Left lung (tissue), 10 donors: Measurements from ENCODE around the gene SNORC. TPM values are rescaled to one million over a fixed set of nuclear protein-coding genes. Genes with fewer than 3 reads are reported as not detected.

Experiments used
- ATAC-seq: fragments of 200-7000 bp; cut with Tn5 transposase; one replicate; pipeline ENCODE4 v1.9.1; 2020; ENCODE audit warnings: moderate library complexity
- DNase-seq, 4 donors: peaks; one replicate each; pipeline ENCODE4 v3.0.0-alpha.2; 2013 to 2020
- H3K27ac ChIP-seq, 2 donors: fragments of 200-600 bp; sonication (generic) in 1 of 2; one replicate each; pipeline versions ENCODE4 v1.5.0 to v1.8.0; 2020 to 2021
- H3K27me3 ChIP-seq, 2 donors: fragments of 200-600 bp; sonication (generic) in 1 of 2; one replicate each; pipeline versions ENCODE4 v1.5.0 to v1.8.0; 2020 to 2021
- H3K36me3 ChIP-seq, 2 donors: fragments of 200-600 bp; sonication (generic) in 1 of 2; one replicate each; pipeline versions ENCODE4 v1.5.0 to v1.8.0; 2020 to 2021
- H3K4me1 ChIP-seq, 2 donors: fragments of 200-600 bp; one replicate each; pipeline ENCODE4 v1.8.0; 2021
- H3K4me3 ChIP-seq, 2 donors: fragments of 200-600 bp; sonication (generic) in 1 of 2; one replicate each; pipeline versions ENCODE4 v1.5.0 to v1.8.0; 2020 to 2021; ENCODE audit warnings: mild to moderate bottlenecking in 1 of 2
- H3K9me3 ChIP-seq, 2 donors: fragments of 200-600 bp; sonication (generic) in 1 of 2; one replicate each; pipeline versions ENCODE4 v1.5.0 to v1.8.0; 2020 to 2021
- intact Hi-C, 2 donors: fragments of 100-400 bp; cut with DNase I; formaldehyde crosslinking; loops; one replicate each; pipeline versions ENCODE4 v1.11.2 to v1.14.2; 2022
- polyA plus RNA-seq, 6 donors: library from polyadenylated mRNA; unstranded; fragments of 120-200 nt; gene quantifications; one replicate each; pipeline ENCODE4 v1.2.1, GENCODE V29; 2013; ENCODE audit not compliant: insufficient read length in 6 of 6
- total RNA-seq, 2 donors: library from RNA; stranded (reverse); fragmentation: NEBNext Ultra II Directional; extraction: Animal tissue kit (Norgen Biotek cat#: 25700); gene quantifications; one replicate each; pipeline ENCODE4 v1.2.1, GENCODE V29; 2021
- TF ChIP-seq, protein P1 (sequence below), 2 donors: fragments of 200-600 bp; sonication (generic) in 1 of 2; IDR thresholded peaks; one replicate each; pipeline versions ENCODE4 v1.5.0 to v1.8.0; 2021; ENCODE audit warnings: antibody characterized with exemption in 2 of 2
- donor health status: DM: no; HTN: yes; CAD: no.
- donor health status: DM: no; HTN: no; CAD: no.

SNORC gene
- total and polyA plus RNA-seq, 8 donors = 0.53 to 3.6 (median 1.7) TPM

DNA sequence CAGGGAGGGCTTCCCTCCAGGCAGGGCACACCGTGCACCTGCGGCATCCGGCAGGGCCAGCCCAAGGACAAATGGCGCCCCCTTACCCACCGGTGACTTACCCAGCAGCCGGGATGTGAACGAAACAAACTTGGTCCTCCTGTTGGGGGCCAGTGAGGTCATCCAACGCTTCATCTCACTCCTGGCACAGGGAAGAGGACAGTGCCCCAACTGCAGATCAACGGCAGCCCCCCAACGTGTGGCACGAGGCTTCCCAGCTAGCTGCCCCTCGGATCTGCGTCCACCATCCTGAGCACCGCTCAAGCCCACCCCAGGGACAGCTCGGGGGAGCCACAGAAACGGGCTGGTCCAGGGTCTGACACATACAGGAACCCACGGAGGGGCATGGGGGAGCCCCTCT lies 12.0 kb downstream of the SNORC start:
- H3K27ac ChIP-seq = no peak overlapping the region
- no peaks in the 10 kb centered on the region for H3K36me3 ChIP-seq
- H3K4me3 ChIP-seq = no peak overlapping the region
- ATAC-seq = no peak
- H3K27me3 ChIP-seq = peaks cover 0 to 30% of the 10 kb centered on the region in 2 donors
- DNase-seq = no peak
- TF ChIP-seq, protein P1, sequence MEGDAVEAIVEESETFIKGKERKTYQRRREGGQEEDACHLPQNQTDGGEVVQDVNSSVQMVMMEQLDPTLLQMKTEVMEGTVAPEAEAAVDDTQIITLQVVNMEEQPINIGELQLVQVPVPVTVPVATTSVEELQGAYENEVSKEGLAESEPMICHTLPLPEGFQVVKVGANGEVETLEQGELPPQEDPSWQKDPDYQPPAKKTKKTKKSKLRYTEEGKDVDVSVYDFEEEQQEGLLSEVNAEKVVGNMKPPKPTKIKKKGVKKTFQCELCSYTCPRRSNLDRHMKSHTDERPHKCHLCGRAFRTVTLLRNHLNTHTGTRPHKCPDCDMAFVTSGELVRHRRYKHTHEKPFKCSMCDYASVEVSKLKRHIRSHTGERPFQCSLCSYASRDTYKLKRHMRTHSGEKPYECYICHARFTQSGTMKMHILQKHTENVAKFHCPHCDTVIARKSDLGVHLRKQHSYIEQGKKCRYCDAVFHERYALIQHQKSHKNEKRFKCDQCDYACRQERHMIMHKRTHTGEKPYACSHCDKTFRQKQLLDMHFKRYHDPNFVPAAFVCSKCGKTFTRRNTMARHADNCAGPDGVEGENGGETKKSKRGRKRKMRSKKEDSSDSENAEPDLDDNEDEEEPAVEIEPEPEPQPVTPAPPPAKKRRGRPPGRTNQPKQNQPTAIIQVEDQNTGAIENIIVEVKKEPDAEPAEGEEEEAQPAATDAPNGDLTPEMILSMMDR (IDR thresholded peaks at IDR 0.05) = no peak
- no peaks in the 10 kb centered on the region for H3K9me3 ChIP-seq
- H3K4me1 ChIP-seq = peaks cover 0 to 2% of the 10 kb centered on the region in 2 donors
- intact Hi-C loops = no loop called here

DNA sequence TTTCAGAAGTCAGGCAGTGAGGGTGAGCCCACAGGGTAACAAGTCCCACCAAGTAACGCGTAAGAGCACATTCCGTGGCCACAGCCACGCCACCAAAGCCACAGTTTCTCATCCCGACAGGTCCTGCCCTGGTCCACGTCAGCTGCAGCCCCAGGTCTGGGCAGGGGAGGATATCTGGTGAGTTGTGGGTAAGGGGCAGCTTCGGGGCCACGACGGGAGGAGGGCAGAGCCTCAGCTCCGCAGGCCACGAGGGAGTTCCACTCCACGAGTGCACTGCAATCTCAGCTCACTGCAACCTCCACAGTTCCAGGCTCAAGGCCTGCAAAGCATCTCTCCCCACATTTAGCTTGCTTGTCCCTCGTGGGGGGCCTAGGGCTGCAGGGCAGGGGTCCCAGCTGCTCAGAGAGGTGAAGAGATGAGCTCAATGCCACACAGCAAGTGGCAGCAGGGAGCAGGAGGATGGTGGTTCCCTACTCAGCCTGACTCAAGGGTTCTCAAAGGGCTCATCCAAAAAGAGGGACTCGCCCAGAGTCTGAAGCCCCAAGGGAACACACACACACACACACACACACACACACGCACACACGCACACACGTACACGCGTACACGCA lies 12.5 kb downstream of the SNORC start:
- intact Hi-C loops = no loop called here
- ATAC-seq = no peak
- peaks cover 0 to 31% of the 10 kb centered on the region in 2 donors for H3K27me3 ChIP-seq
- no peaks in the 10 kb centered on the region for H3K36me3 ChIP-seq
- H3K4me1 ChIP-seq = no peaks in the 10 kb centered on the region
- TF ChIP-seq, protein P1 (IDR thresholded peaks at IDR 0.05) = no peak
- no peaks in the 10 kb centered on the region for H3K9me3 ChIP-seq
- DNase-seq = peak in 1 of 4 donors; percentile 64
- no peak overlapping the region for H3K4me3 ChIP-seq
- no peak overlapping the region for H3K27ac ChIP-seq

DNA sequence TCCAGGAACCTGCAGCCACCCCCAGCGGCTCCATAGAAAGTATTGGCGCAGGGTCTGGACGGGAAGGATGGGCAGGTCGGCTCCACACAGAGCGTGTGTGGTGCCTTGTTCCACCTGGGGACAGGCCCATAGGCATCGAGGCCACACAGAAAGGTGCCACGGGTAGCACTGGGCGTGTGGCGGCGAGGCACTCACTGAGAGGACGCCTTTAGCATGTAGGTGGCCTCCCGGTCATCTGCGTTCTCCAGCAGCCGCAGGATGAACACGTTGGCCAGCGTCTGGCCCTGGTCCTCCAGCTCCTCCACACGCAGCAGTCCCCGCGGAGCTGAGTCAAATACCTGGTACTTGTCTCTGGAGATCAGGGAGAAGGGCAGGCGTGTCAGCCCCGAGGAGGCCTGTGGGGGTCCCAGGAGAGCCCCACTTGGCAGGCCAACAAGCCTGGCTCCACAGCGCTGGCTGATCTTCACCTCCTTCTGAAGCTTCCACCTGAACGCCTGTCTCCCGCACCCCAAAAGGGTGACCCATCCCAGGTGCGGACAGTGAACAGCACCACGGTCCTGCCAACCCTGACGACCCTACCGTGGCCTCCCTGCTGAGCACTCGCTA lies 13.2 kb downstream of the SNORC start:
- TF ChIP-seq, protein P1 (IDR thresholded peaks at IDR 0.05) = no peak
- H3K4me1 ChIP-seq = no peaks in the 10 kb centered on the region
- H3K27me3 ChIP-seq = peaks cover 0 to 32% of the 10 kb centered on the region in 2 donors
- no peak overlapping the region for H3K4me3 ChIP-seq
- ATAC-seq (no peak), DNase-seq (peak in 1 of 4 donors; percentile 25)
- no peaks in the 10 kb centered on the region for H3K9me3 ChIP-seq
- H3K36me3 ChIP-seq = no peaks in the 10 kb centered on the region
- intact Hi-C loops = no loop called here
- H3K27ac ChIP-seq = no peak overlapping the region

DNA sequence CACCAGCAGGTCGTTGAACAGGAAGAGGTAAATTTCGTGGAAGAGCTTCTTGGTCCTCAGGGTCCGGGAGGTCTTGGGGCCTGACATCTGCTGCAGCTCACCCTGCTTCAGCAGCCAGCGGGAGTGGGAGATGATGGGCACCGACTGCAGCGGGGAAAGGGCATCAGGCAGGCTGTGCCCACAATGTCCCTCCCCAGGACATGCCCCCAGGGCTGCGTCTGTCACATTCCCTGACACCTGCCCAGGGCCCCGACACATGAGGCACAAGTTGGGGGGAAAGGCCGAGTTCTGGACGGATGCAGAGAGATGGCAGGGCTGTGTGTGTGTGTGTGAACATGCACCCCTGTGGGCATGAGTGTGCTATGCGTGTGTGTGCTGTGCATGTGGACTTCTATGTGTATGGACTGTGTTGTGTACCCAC lies 13.9 kb downstream of the SNORC start:
- H3K4me1 ChIP-seq = no peaks in the 10 kb centered on the region
- no peaks in the 10 kb centered on the region for H3K36me3 ChIP-seq
- TF ChIP-seq, protein P1 (IDR thresholded peaks at IDR 0.05) = no peak
- peaks cover 0 to 34% of the 10 kb centered on the region in 2 donors for H3K27me3 ChIP-seq
- no peaks in the 10 kb centered on the region for H3K9me3 ChIP-seq
- intact Hi-C loops = no loop called here
- H3K27ac ChIP-seq = no peak overlapping the region
- ATAC-seq = no peak
- no peak overlapping the region for H3K4me3 ChIP-seq
- peak in 1 of 4 donors; percentile 24 for DNase-seq

DNA sequence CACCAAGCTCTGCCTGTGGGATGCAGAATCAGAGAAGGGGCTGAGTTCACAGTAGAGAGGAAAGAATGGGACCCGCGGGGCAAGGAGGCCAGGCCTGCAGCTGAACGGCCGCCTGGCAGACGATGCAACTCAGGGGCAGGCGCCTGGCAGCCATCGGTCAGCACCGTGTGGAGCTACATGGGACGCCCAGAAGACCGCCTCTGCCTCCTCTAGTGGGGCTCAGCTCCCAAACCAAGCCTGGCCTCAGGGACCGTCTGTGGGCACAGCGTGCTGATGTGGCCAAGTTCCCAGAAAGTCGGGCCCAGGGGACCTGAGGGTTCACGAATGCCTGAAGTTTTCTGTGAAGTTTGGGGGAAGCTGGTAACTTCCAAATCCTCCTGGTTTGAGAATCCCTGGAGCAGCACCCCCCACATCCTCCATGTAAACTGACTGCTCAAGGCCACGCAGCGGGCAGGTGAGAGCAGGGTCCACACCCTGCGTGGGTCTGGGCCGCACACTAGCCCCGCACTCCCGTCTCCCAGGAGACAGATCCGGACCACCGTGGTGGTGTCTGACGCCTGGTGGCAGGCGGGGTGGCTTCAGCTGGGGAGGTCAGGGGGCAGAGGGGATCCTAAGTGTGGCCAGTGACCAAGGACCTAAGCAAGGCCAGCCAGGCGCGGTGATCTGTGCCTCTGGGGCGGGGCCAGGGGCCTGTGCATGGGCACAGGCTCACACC lies 14.6 kb downstream of the SNORC start:
- no peaks in the 10 kb centered on the region for H3K36me3 ChIP-seq
- H3K9me3 ChIP-seq = no peaks in the 10 kb centered on the region
- no peaks in the 10 kb centered on the region for H3K4me1 ChIP-seq
- ATAC-seq (no peak), DNase-seq (no peak)
- peaks cover 0 to 38% of the 10 kb centered on the region in 2 donors for H3K27me3 ChIP-seq
- TF ChIP-seq, protein P1 (IDR thresholded peaks at IDR 0.05) = no peak
- no peak overlapping the region for H3K27ac ChIP-seq
- intact Hi-C loops = no loop called here
- no peak overlapping the region for H3K4me3 ChIP-seq
